Measurements from ENCODE around the gene ABCB7. TPM values are rescaled to one million over a fixed set of nuclear protein-coding genes. Genes with fewer than 3 reads are reported as not detected.
"Not testable (repeated sequence)": the region's sequence is repeated elsewhere in the genome, so short reads cannot be mapped to it uniquely, and the experiment has no call there.

The ABCB7 gene
- total RNA-seq, 4 donors from 2014 or later, result 47.1 to 91.2 (median 54.6) TPM

GRCh38 chrX:75151827-75152592, 4.1 kb downstream of the ABCB7 start:
- Histone ChIP-seq H3K4me3 (no peak overlapping the region), H3K27ac (peak overlapping the region; percentile 40 to 59 (median 48)), H3K27me3 (no peaks in the 10 kb centered on the region), H3K4me1 (peaks cover 7 to 16% of the 10 kb centered on the region in 2 donors), H3K9me3 (no peaks in the 10 kb centered on the region), H3K36me3 (no peaks in the 10 kb centered on the region)
- peak in 1 of 2 donors; percentile 41 for ATAC-seq
- in situ Hi-C loops (cut with MboI; ENCODE audit: low sequenced_read_pairs in 4 of 4), result no loop called here
- intact Hi-C loops (cut with DNase I; ENCODE audit: low total_unique reads), result loop anchor here (10.0 kb wide), 2 partner anchors 537 to 993 kb away; partner anchors contain the start of gene RLIM
- no peak for DNase-seq
- no peak for TF ChIP-seq POLR2A (IDR thresholded peaks at IDR 0.05)
- no peak for TF ChIP-seq CTCF (IDR thresholded peaks at IDR 0.05 in 4 of 5, conservative IDR thresholded peaks at IDR 0.05 in 1 of 5)

DNA sequence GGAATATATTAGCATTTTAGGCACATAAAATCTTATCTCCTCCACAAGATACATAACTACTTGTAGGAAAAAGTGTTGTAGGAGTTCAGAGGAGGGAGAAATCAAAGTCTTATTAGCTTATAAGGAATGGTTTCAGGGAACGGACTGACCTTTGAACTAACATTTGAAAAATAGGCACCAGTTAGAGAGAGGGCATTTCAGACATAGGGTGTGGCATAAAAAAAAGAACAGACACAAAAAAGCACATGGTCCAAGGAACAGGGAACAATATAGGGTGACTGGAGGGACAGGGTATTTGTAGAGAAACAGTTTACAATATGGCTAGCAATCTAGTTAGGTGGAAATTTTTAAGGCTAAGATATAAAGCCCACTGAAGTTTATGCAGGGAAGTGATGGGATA, 6.4 kb downstream of the ABCB7 start:
- Histone ChIP-seq H3K9me3 (no peaks in the 10 kb centered on the region), H3K27me3 (no peaks in the 10 kb centered on the region), H3K4me3 (no peak overlapping the region), H3K27ac (no peak overlapping the region), H3K4me1 (peaks cover 3 to 12% of the 10 kb centered on the region in 2 donors), H3K36me3 (no peaks in the 10 kb centered on the region)
- ATAC-seq (no peak), DNase-seq (no peak)
- no peak for TF ChIP-seq CTCF (IDR thresholded peaks at IDR 0.05 in 4 of 5, conservative IDR thresholded peaks at IDR 0.05 in 1 of 5)
- TF ChIP-seq POLR2A (IDR thresholded peaks at IDR 0.05), result no peak
- in situ Hi-C loops (cut with MboI; ENCODE audit: low sequenced_read_pairs in 4 of 4), result no loop called here
- intact Hi-C loops (cut with DNase I; ENCODE audit: low total_unique reads), result loop anchor here (10.0 kb wide), 2 partner anchors 535 to 995 kb away; partner anchors contain the start of gene RLIM

DNA sequence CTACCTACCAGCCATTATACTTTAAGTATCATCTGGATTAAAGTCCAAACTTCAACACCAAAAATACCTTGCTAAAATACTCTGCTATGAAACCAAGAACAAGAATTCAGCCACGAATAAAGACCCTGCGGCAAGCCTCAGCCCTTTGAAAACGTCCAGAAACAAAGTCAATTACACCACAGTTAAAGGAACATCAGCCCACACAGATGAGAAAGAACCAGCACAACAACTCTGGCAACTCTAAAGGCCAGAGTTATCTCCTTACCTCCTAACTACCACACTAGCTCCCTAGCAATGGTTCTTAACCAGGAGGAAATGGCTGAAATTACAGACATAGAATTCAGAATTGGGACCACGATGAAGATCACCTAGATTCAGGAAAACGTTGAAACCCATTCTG, 23.4 kb downstream of the ABCB7 start:
- in situ Hi-C loops (cut with MboI; ENCODE audit: low sequenced_read_pairs in 4 of 4) (no loop called here), intact Hi-C loops (cut with DNase I; ENCODE audit: low total_unique reads) (no loop called here)
- no peak for TF ChIP-seq CTCF (IDR thresholded peaks at IDR 0.05 in 4 of 5, conservative IDR thresholded peaks at IDR 0.05 in 1 of 5)
- TF ChIP-seq POLR2A (IDR thresholded peaks at IDR 0.05), result no peak
- Histone ChIP-seq H3K27ac (peak overlapping the region in 1 of 4 donors; percentile 57), H3K27me3 (no peaks in the 10 kb centered on the region), H3K4me3 (no peak overlapping the region), H3K36me3 (no peaks in the 10 kb centered on the region), H3K4me1 (peaks cover 0 to 3% of the 10 kb centered on the region in 2 donors), H3K9me3 (peaks cover 0 to 6% (median 0%) of the 10 kb centered on the region in 3 donors)
- DNase-seq (no peak), ATAC-seq (no peak)

GRCh38 chrX:75131973-75132627, 24.0 kb downstream of the ABCB7 start:
- H3K4me3 ChIP-seq, result no peak overlapping the region
- H3K36me3 ChIP-seq, result no peaks in the 10 kb centered on the region
- peak overlapping the region in 2 of 4 donors; percentile 40 to 57 for H3K27ac ChIP-seq
- no peak for ATAC-seq
- in situ Hi-C loops (cut with MboI; ENCODE audit: low sequenced_read_pairs in 4 of 4), result no loop called here
- peak in 1 of 2 donors; percentile 8 for DNase-seq
- H3K4me1 ChIP-seq, result peaks cover 0 to 3% of the 10 kb centered on the region in 2 donors
- TF ChIP-seq POLR2A (IDR thresholded peaks at IDR 0.05), result no peak
- no peak for TF ChIP-seq CTCF (IDR thresholded peaks at IDR 0.05 in 4 of 5, conservative IDR thresholded peaks at IDR 0.05 in 1 of 5)
- intact Hi-C loops (cut with DNase I; ENCODE audit: low total_unique reads), result no loop called here
- H3K9me3 ChIP-seq, result peaks cover 0 to 6% (median 0%) of the 10 kb centered on the region in 3 donors
- no peaks in the 10 kb centered on the region for H3K27me3 ChIP-seq

GRCh38 chrX:75129069-75129468, 27.0 kb downstream of the ABCB7 start:
- H3K27me3 ChIP-seq; H3K9me3 ChIP-seq; H3K27ac ChIP-seq; in situ Hi-C loops (cut with MboI; ENCODE audit: low sequenced_read_pairs in 4 of 4); H3K4me1 ChIP-seq; DNase-seq; H3K4me3 ChIP-seq; H3K36me3 ChIP-seq; intact Hi-C loops (cut with DNase I; ENCODE audit: low total_unique reads); ATAC-seq: not testable (repeated sequence)
